Measurements from ENCODE around the gene PHF2.

DNA sequence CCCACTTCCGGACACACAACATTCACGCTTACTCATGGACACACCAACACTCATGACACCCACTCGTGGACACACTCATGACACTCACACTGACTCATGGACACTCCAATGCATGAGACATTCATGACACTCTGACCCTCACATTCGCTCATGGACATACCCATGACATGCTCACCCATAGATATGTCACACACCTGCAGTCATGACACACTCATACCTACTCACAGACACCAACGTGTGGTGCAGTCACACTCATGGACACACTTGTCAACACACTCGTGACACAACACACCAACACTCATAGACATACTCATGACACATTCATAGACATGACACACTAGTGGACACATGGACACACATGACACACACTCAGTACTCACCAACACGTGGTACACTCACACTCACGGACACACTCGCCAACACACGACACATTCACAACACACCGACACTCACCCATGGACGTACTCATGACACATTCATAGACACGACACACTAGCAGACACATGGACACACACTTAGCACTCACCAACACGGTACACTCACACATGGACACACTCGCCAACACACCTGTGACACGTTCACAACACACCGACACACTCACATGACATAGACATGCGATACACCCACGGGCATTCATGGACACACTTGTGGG is 73.4 kb downstream of the PHF2 start:
- TF ChIP-seq, protein P1, sequence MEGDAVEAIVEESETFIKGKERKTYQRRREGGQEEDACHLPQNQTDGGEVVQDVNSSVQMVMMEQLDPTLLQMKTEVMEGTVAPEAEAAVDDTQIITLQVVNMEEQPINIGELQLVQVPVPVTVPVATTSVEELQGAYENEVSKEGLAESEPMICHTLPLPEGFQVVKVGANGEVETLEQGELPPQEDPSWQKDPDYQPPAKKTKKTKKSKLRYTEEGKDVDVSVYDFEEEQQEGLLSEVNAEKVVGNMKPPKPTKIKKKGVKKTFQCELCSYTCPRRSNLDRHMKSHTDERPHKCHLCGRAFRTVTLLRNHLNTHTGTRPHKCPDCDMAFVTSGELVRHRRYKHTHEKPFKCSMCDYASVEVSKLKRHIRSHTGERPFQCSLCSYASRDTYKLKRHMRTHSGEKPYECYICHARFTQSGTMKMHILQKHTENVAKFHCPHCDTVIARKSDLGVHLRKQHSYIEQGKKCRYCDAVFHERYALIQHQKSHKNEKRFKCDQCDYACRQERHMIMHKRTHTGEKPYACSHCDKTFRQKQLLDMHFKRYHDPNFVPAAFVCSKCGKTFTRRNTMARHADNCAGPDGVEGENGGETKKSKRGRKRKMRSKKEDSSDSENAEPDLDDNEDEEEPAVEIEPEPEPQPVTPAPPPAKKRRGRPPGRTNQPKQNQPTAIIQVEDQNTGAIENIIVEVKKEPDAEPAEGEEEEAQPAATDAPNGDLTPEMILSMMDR (IDR thresholded peaks at IDR 0.05; ENCODE audit: insufficient read depth, low read depth, low read length), result no peak
- no peak for TF ChIP-seq EZH2 (IDR thresholded peaks at IDR 0.05; ENCODE audit: insufficient read depth, low read length)
